LNCAP (cell line): ENCODE results near the gene ZRANB3.

ENCODE experiments used
- CTCF ChIP-seq: fragments of 450-650 bp; IDR thresholded peaks from 2 replicates; pipeline ENCODE4 v1.5.1; 2017; ENCODE audit warnings: mild to moderate bottlenecking

The ZRANB3 gene

GRCh38 chr2:135091681-135092080 is 439.3 kb downstream of the ZRANB3 start:
- no peak for TF ChIP-seq CTCF
